Erythroblast (primary cell): ENCODE results near the gene CYFIP1.

Source experiments
- GATA1 ChIP-seq: IDR thresholded peaks from 2 replicates; pipeline ENCODE4 v1.6.1; 2011; ENCODE audit warnings: low read depth, mild to moderate bottlenecking, control low read depth, low read length, moderate library complexity
- POLR2A ChIP-seq: IDR thresholded peaks from 2 replicates; pipeline ENCODE4 v1.6.1; 2011; ENCODE audit warnings: mild to moderate bottlenecking, low read length

GRCh38 chr15:22918056-22918455 lies 62.1 kb downstream of the CYFIP1 start:
- TF ChIP-seq POLR2A (no peak), GATA1 (no peak)
